OCI-LY7 (cell line): ENCODE data around the gene TESMIN. TPM values are rescaled to one million over a fixed set of nuclear protein-coding genes. Genes with fewer than 3 reads are reported as not detected.

ENCODE experiments used
- BruUV-seq: library from RNA; stranded (reverse); fragments of 400-500 nt; replicated peaks from 2 replicates; lab custom pipeline; 2021; lab: Mats Ljungman, UMichigan
- CTCF ChIA-PET: fragments of 300-600 bp; sonication (Branson Sonifier 250); formaldehyde crosslinking; loops from one replicate; lab custom pipeline; 2022; ENCODE audit warnings: antibody characterized with exemption; ENCODE audit not compliant: unreplicated experiment; lab: Charles Lee
- POLR2A ChIA-PET: fragments of 300-600 bp; sonication (Branson Sonifier 250); formaldehyde crosslinking; loops from one replicate; lab custom pipeline; 2022; ENCODE audit warnings: antibody characterized with exemption; lab: Charles Lee
- DNase-seq: peaks from one replicate; pipeline ENCODE4 v3.0.0-alpha.2; 2015; ENCODE audit warnings: low spot score
- H2AFZ ChIP-seq: fragments of 200-600 bp; sonication (generic), shearing (Covaris generic); 2 replicates; pipeline ENCODE4 v1.6.1; 2014; ENCODE audit warnings: mild to moderate bottlenecking, antibody characterized with exemption, low read length, moderate library complexity
- H3K27ac ChIP-seq: fragments of 200-600 bp; sonication (generic); 2 replicates; pipeline ENCODE4 v1.5.1; 2014; ENCODE audit warnings: mixed run types, low read depth, mild to moderate bottlenecking, moderate library complexity, low read length, inconsistent platforms; ENCODE audit not compliant: poor library complexity, severe bottlenecking
- H3K36me3 ChIP-seq: fragments of 200-600 bp; sonication (generic); 2 replicates; pipeline ENCODE4 v1.6.1; 2014; ENCODE audit warnings: mild to moderate bottlenecking, antibody characterized with exemption, low read length, moderate library complexity, mixed read lengths; ENCODE audit not compliant: insufficient read depth
- H3K4me1 ChIP-seq: fragments of 200-600 bp; sonication (generic); 2 replicates; pipeline ENCODE4 v1.5.1; 2014; ENCODE audit warnings: mild to moderate bottlenecking, low read length; ENCODE audit not compliant: insufficient read depth, poor library complexity, severe bottlenecking
- H3K4me2 ChIP-seq: fragments of 200-600 bp; sonication (generic); 2 replicates; pipeline ENCODE4 v1.6.1; 2014; ENCODE audit warnings: mild to moderate bottlenecking, low read length
- H3K4me3 ChIP-seq: fragments of 200-600 bp; sonication (generic); 2 replicates; pipeline ENCODE4 v1.5.1; 2014; ENCODE audit warnings: mild to moderate bottlenecking, low read depth, low read length; ENCODE audit not compliant: poor library complexity, severe bottlenecking
- H3K79me2 ChIP-seq: fragments of 200-600 bp; sonication (generic); 2 replicates; pipeline ENCODE4 v1.6.1; 2016; ENCODE audit warnings: low read depth, mild to moderate bottlenecking, low read length, moderate library complexity, mixed read lengths; ENCODE audit not compliant: insufficient read depth
- H3K9me2 ChIP-seq: fragments of 200-600 bp; sonication (generic); 2 replicates; pipeline ENCODE4 v1.6.1; 2016; ENCODE audit warnings: mild to moderate bottlenecking, low read length, mixed read lengths; ENCODE audit not compliant: insufficient read depth
- H3K9me3 ChIP-seq: fragments of 200-600 bp; sonication (generic); 2 replicates; pipeline ENCODE4 v1.6.1; 2014; ENCODE audit warnings: mild to moderate bottlenecking, mixed run types, low read length, mixed read lengths
- H4K20me1 ChIP-seq: fragments of 200-600 bp; sonication (generic); 2 replicates; pipeline ENCODE4 v1.6.1; 2014; ENCODE audit warnings: mild to moderate bottlenecking, antibody characterized with exemption, low read length, moderate library complexity, mixed read lengths; ENCODE audit not compliant: insufficient read depth
- EZH2phosphoT487 ChIP-seq: fragments of 200-600 bp; sonication (generic); IDR thresholded peaks from 2 replicates; pipeline ENCODE4 v1.6.1; 2018; ENCODE audit warnings: low read depth, borderline replicate concordance, mild to moderate bottlenecking, mixed run types, antibody characterized with exemption, low read length, moderate library complexity, mixed read lengths
- intact Hi-C: fragments of 100-400 bp; cut with micrococcal nuclease; formaldehyde crosslinking; loops from one replicate; pipeline ENCODE4 v1.10.0; 2022; ENCODE audit not compliant: unreplicated experiment
- total RNA-seq, 2 experiments: library from RNA; depleted of rRNA in 1 of 2; stranded (reverse); fragments of >200 nt in 1 of 2; shearing (Covaris generic) in 1 of 2; gene quantifications; 2 replicates each; pipeline ENCODE4 v1.2.3, GENCODE V29; 2014 to 2022
- TF ChIP-seq, protein P1 (sequence below): fragments of 200-600 bp; sonication (generic); conservative IDR thresholded peaks from 2 replicates; pipeline ENCODE4 v1.5.1; 2014; ENCODE audit warnings: mild to moderate bottlenecking, antibody characterized with exemption, low read length, moderate library complexity, mixed read lengths

TESMIN gene
- total RNA-seq, 2 experiments from 2014 or later, result 13.0 to 19.4 TPM

DNA sequence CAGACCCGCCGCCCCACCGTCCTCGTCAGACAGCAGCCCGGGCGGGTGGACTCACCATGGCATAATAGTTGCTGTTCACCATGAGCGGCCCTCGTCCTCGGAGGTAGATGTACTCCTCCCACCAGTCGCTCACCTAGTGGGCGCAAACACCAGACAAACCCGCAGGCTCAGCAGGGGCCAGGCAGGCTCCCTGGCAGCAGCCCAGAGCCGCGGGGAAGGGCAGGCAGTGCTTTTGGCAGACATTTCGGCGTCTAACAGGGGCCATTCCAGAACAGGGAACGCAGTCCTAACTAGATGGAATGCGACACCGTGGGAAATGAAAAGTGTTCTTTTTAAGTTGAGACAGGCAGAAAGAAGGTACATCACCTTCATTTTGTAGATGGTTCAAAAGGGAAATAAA, 45.5 kb upstream of the TESMIN start:
- H3K9me3 ChIP-seq, result no peaks in the 10 kb centered on the region
- ChIA-PET CTCF (no interaction called here), POLR2A (no interaction called here)
- intact Hi-C loops, result no loop called here
- H2AFZ ChIP-seq, result no peak overlapping the region
- TF ChIP-seq, protein P1, sequence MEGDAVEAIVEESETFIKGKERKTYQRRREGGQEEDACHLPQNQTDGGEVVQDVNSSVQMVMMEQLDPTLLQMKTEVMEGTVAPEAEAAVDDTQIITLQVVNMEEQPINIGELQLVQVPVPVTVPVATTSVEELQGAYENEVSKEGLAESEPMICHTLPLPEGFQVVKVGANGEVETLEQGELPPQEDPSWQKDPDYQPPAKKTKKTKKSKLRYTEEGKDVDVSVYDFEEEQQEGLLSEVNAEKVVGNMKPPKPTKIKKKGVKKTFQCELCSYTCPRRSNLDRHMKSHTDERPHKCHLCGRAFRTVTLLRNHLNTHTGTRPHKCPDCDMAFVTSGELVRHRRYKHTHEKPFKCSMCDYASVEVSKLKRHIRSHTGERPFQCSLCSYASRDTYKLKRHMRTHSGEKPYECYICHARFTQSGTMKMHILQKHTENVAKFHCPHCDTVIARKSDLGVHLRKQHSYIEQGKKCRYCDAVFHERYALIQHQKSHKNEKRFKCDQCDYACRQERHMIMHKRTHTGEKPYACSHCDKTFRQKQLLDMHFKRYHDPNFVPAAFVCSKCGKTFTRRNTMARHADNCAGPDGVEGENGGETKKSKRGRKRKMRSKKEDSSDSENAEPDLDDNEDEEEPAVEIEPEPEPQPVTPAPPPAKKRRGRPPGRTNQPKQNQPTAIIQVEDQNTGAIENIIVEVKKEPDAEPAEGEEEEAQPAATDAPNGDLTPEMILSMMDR, result no peak
- TF ChIP-seq EZH2phosphoT487, result no peak
- no peak overlapping the region for H3K4me3 ChIP-seq
- no peak overlapping the region for H3K4me2 ChIP-seq
- no peaks in the 10 kb centered on the region for H3K36me3 ChIP-seq
- no peaks in the 10 kb centered on the region for H4K20me1 ChIP-seq
- DNase-seq, result no peak
- BruUV-seq, result no TSS peak
- H3K27ac ChIP-seq, result no peak overlapping the region
- H3K9me2 ChIP-seq, result no peaks in the 10 kb centered on the region
- H3K79me2 ChIP-seq, result no peaks in the 10 kb centered on the region
- H3K4me1 ChIP-seq, result no peaks in the 10 kb centered on the region

DNA sequence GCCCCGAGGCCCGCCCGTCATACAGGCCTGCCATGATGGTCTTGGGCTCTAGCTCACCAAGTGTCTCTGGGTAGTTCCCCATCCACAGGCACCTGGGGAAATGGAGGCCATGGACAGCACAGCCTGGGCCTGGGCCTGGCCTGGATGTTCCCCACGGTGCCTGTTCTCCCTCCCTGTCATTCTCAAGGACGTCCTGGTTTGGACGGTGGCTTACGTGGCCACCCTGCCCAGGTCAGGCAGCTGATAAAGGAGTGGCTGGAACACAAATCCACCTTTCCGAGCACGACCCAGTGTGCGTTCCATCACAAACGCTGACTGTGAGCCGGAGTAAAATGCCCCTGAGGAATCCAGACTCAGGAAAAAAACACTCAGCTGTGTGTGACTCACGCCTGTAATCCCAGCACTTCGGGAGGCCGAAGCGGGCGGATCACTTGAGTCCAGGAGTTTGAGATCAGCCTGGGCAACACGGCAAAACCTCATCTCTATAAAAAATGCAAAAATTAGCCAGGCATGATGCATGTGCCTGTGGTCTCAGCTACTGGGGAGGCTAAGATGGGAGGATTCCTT, 41.2 kb upstream of the TESMIN start:
- DNase-seq, result no peak
- H3K79me2 ChIP-seq, result no peaks in the 10 kb centered on the region
- H3K4me2 ChIP-seq, result no peak overlapping the region
- H3K4me3 ChIP-seq, result no peak overlapping the region
- no peaks in the 10 kb centered on the region for H3K4me1 ChIP-seq
- no peaks in the 10 kb centered on the region for H3K9me3 ChIP-seq
- ChIA-PET POLR2A (no interaction called here), CTCF (no interaction called here)
- H4K20me1 ChIP-seq, result no peaks in the 10 kb centered on the region
- intact Hi-C loops, result no loop called here
- no peaks in the 10 kb centered on the region for H3K36me3 ChIP-seq
- no TSS peak for BruUV-seq
- no peak for TF ChIP-seq EZH2phosphoT487
- TF ChIP-seq, protein P1, result no peak
- no peak overlapping the region for H2AFZ ChIP-seq
- H3K27ac ChIP-seq, result no peak overlapping the region
- no peaks in the 10 kb centered on the region for H3K9me2 ChIP-seq

DNA sequence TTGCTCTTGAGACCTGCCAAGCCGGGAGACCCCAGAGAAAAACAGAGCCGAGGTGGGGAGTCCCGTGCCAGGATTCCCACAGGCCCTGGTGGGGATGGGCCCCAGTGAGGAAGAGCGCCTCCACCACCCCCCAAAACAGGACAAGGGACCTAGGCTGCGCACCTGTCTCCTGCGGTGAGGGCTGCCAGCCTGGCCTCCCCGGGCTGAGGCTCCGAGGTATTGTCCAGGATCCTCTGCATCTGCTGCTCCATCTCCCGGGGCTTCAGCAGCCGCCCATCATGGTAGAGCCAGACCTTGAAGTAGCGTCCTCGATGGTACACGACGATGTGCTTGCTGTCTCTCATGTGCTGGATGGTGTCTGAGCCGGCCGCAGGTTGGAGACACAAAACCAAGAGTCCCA, 33.3 kb upstream of the TESMIN start:
- POLR2A ChIA-PET, result no interaction called here
- Histone ChIP-seq H3K4me2 (no peak overlapping the region), H3K27ac (no peak overlapping the region), H3K79me2 (no peaks in the 10 kb centered on the region), H3K36me3 (peaks cover 4% of the 10 kb centered on the region; the same call in 1 of the 2 replicates), H3K4me1 (no peaks in the 10 kb centered on the region), H3K9me2 (no peaks in the 10 kb centered on the region), H3K9me3 (no peaks in the 10 kb centered on the region), H2AFZ (no peak overlapping the region), H3K4me3 (no peak overlapping the region), H4K20me1 (no peaks in the 10 kb centered on the region)
- no peak for TF ChIP-seq EZH2phosphoT487
- TF ChIP-seq, protein P1, result no peak
- intact Hi-C loops, result no loop called here
- DNase-seq, result no peak
- CTCF ChIA-PET, result no interaction called here
- no TSS peak for BruUV-seq
